Femur (tissue), 1 donor: ENCODE measurements around the gene TRMT2B.
A peak's percentile ranks its signal among the peaks of the same experiment; 100 is the strongest.
"Not testable (repeated sequence)": the region's sequence is repeated elsewhere in the genome, so short reads cannot be mapped to it uniquely, and the experiment has no call there.

Experiments used
- DNase-seq: peaks from one replicate; pipeline ENCODE4 v3.0.0-alpha.2; 2017

The TRMT2B gene

GRCh38 chrX:101051549-101052302 lies at the start of gene TRMT2B:
Gene TRMT2B (minus strand): TSS chrX:101052111. CDS start chrX:101042289, 9,822 bp downstream.
- peak; percentile 81 for DNase-seq

- peak; percentile 97 for DNase-seq
Observed at GRCh38 chrX:101097546-101098453, 45.9 kb upstream of the TRMT2B start, which contains the start of gene CENPI. Gene CENPI (plus strand): TSS chrX:101098204. CDS start chrX:101101071, 2,867 bp downstream.

- DNase-seq = no peak
Observed at GRCh38 chrX:101091817-101092216, 39.9 kb upstream of the TRMT2B start.

GRCh38 chrX:101081231-101081630 lies 29.3 kb upstream of the TRMT2B start:
- DNase-seq = no peak

- no peak for DNase-seq
Observed at GRCh38 chrX:101080326-101081124, 28.6 kb upstream of the TRMT2B start.

- DNase-seq = no peak
Observed at GRCh38 chrX:101079736-101080270, 27.9 kb upstream of the TRMT2B start.

GRCh38 chrX:101078716-101079598 lies 27.0 kb upstream of the TRMT2B start, which contains the start of gene TMEM35A:
Gene TMEM35A (plus strand): TSS chrX:101078879. CDS start chrX:101079003, 124 bp downstream.
- peak; percentile 19 for DNase-seq

GRCh38 chrX:101071582-101071981 lies 19.7 kb upstream of the TRMT2B start:
- no peak for DNase-seq

GRCh38 chrX:101062176-101062575 lies 10.3 kb upstream of the TRMT2B start:
- DNase-seq = no peak

GRCh38 chrX:101057093-101057714 lies 5.3 kb upstream of the TRMT2B start:
- no peak for DNase-seq

- not testable (repeated sequence) for DNase-seq
Observed at GRCh38 chrX:101056551-101056950, 4.6 kb upstream of the TRMT2B start.

GRCh38 chrX:101051153-101051548 lies 760 bp downstream of the TRMT2B start:
- no peak for DNase-seq

GRCh38 chrX:101040197-101040596 lies 11.7 kb downstream of the TRMT2B start:
- no peak for DNase-seq

GRCh38 chrX:101037231-101037630 lies 14.7 kb downstream of the TRMT2B start:
- DNase-seq = no peak

- DNase-seq = no peak
Observed at GRCh38 chrX:101029665-101030064, 22.2 kb downstream of the TRMT2B start.

GRCh38 chrX:101028562-101028961 lies 23.3 kb downstream of the TRMT2B start:
- DNase-seq = no peak

GRCh38 chrX:101025126-101025525 lies 26.8 kb downstream of the TRMT2B start:
- no peak for DNase-seq

GRCh38 chrX:101022020-101022419 lies 29.9 kb downstream of the TRMT2B start:
- no peak for DNase-seq

GRCh38 chrX:101012031-101012430 lies 39.9 kb downstream of the TRMT2B start:
- DNase-seq = not testable (repeated sequence)

- DNase-seq = no peak
Observed at GRCh38 chrX:101009090-101009489, 42.8 kb downstream of the TRMT2B start.

GRCh38 chrX:100999451-100999850 lies 52.5 kb downstream of the TRMT2B start:
- DNase-seq = no peak
